Body of pancreas (tissue), 4 donors: Measurements from ENCODE around the gene ROR1. TPM values are rescaled to one million over a fixed set of nuclear protein-coding genes. Genes with fewer than 3 reads are reported as not detected.

ENCODE experiments used
- ATAC-seq: fragments of 150-250 bp; one replicate; pipeline ENCODE4 v1.9.1; 2016
- DNase-seq, 4 donors: peaks; one replicate each; pipeline ENCODE4 v3.0.0-alpha.2; 2019
- H3K27ac ChIP-seq, 4 donors: fragments of 200-600 bp; sonication (generic); 1 replicate in 3 of 4; 2 replicates in 1 of 4; pipeline versions ENCODE4 v1.5.1 to v1.6.1; 2016 to 2019; ENCODE audit warnings: mild to moderate bottlenecking in 1 of 4, mixed read lengths in 1 of 4, moderate library complexity in 1 of 4
- H3K27me3 ChIP-seq, 2 donors: fragments of 200-600 bp; sonication (generic); one replicate each; pipeline ENCODE4 v1.6.0; 2016; ENCODE audit warnings: mild to moderate bottlenecking in 1 of 2
- H3K36me3 ChIP-seq, 2 donors: fragments of 200-600 bp; sonication (generic); replicated peaks in 1 of 2; 2 replicates each; pipeline ENCODE4 v1.5.1; 2016; ENCODE audit warnings: low read depth in 2 of 2; ENCODE audit not compliant: insufficient read depth in 1 of 2
- H3K4me1 ChIP-seq: fragments of 200-600 bp; sonication (generic); one replicate; pipeline ENCODE4 v1.6.0; 2016
- H3K4me3 ChIP-seq, 2 donors: fragments of 200-600 bp; sonication (generic); 1 replicate in 1 of 2; 2 replicates in 1 of 2; pipeline ENCODE4 v1.5.1; 2016 to 2019
- H3K9me3 ChIP-seq, 3 donors: fragments of 200-600 bp; sonication (generic); 1 replicate in 2 of 3; 2 replicates in 1 of 3; pipeline ENCODE4 v1.5.1; 2016
- POLR2A ChIP-seq, 3 donors: fragments of 450-650 bp; IDR thresholded peaks; one replicate each; pipeline ENCODE4 v1.6.1; 2016; ENCODE audit warnings: antibody characterized with exemption in 3 of 3, mild to moderate bottlenecking in 2 of 3
- WGBS, 2 donors: methylation state at CpG; one replicate each; pipeline ENCODE4 v1.1.5; 2017; 5-methylcytosine and 5-hydroxymethylcytosine counted together
- intact Hi-C: fragments of 100-400 bp; cut with DNase I; formaldehyde crosslinking; loops from one replicate; pipeline ENCODE4 v1.15.1; 2023
- total RNA-seq, 2 donors: library from RNA; depleted of rRNA; stranded (reverse); fragments of >200 nt; gene quantifications; one replicate each; pipeline ENCODE4 v1.1.0, GENCODE V29; 2016
- TF ChIP-seq, protein P1 (sequence below), 7 experiments: fragments of 450-650 bp in 4 of 7; fragments of 200-600 bp in 3 of 7; sonication (generic) in 3 of 7; IDR thresholded peaks; one replicate each; pipeline ENCODE4 v1.5.1; 2016 to 2019; ENCODE audit warnings: antibody characterized with exemption in 7 of 7

ROR1 gene
- total RNA-seq, 2 donors from 2014 or later: 26.7 to 56.0 TPM

DNA sequence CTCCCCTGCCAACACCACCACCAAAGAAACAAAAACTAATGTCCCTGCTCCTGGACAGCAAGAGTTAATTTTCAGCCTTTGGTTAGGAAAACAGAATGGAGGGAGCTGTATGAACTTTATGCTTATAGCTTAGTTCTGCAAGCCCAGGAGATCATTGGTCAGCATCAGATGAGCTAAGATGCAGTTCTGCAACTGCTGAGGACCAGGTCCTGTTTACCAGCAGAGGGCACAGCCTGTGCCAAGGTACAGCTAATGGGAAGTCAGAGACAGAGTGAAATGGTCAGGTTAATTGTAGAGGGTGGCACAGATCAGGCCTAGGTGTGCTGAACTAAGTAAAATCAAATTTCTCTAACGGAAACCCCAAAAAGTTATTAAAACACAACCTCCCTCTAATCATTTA lies 161.3 kb downstream of the ROR1 start:
- 48 to 50% methylated on average over 1 of the region's 1 CpG for WGBS, 2 donors
- ATAC-seq (peak; percentile 70), DNase-seq (peak; percentile 45 to 64 (median 62))
- Histone ChIP-seq H3K36me3 (no peaks in the 10 kb centered on the region), H3K27ac (peak overlapping the region in 2 of 4 donors; percentile 3 to 45), H3K9me3 (no peaks in the 10 kb centered on the region), H3K4me3 (no peak overlapping the region), H3K4me1 (peaks cover 18% of the 10 kb centered on the region), H3K27me3 (no peaks in the 10 kb centered on the region)
- TF ChIP-seq, protein P1, sequence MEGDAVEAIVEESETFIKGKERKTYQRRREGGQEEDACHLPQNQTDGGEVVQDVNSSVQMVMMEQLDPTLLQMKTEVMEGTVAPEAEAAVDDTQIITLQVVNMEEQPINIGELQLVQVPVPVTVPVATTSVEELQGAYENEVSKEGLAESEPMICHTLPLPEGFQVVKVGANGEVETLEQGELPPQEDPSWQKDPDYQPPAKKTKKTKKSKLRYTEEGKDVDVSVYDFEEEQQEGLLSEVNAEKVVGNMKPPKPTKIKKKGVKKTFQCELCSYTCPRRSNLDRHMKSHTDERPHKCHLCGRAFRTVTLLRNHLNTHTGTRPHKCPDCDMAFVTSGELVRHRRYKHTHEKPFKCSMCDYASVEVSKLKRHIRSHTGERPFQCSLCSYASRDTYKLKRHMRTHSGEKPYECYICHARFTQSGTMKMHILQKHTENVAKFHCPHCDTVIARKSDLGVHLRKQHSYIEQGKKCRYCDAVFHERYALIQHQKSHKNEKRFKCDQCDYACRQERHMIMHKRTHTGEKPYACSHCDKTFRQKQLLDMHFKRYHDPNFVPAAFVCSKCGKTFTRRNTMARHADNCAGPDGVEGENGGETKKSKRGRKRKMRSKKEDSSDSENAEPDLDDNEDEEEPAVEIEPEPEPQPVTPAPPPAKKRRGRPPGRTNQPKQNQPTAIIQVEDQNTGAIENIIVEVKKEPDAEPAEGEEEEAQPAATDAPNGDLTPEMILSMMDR (IDR thresholded peaks at IDR 0.05): peak in 6 of 7 experiments; percentile 18 to 57 (median 54)
- TF ChIP-seq POLR2A (IDR thresholded peaks at IDR 0.05): no peak
- intact Hi-C loops: no loop called here

DNA sequence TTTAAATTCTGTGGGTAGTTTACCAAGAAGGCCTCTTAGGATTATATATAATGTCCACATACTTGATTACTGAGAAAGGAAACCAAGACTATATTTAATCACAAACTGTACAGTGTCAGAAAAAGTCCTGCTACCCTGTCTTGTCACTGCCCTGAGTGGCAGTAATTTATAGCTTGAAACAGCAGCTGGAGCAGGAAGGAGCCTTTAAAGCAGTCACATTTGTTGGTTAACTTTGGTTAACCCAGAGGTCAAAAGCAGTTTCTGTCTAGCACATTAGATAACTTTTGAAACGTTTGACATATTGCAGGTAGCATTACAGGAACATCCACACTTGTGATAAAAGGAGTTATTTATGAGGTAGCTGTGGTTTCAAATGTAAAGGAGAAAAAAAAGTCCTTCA lies 161.7 kb downstream of the ROR1 start:
- peak overlapping the region in 2 of 4 donors; percentile 3 to 45 for H3K27ac ChIP-seq
- no peaks in the 10 kb centered on the region for H3K27me3 ChIP-seq
- 0 to 13% methylated on average over 1 of the region's 1 CpG for WGBS, 2 donors
- H3K36me3 ChIP-seq: no peaks in the 10 kb centered on the region
- peaks cover 18% of the 10 kb centered on the region for H3K4me1 ChIP-seq
- TF ChIP-seq, protein P1 (IDR thresholded peaks at IDR 0.05): peak in 1 of 7 experiments; percentile 8
- no peak for TF ChIP-seq POLR2A (IDR thresholded peaks at IDR 0.05)
- intact Hi-C loops: no loop called here
- H3K4me3 ChIP-seq: no peak overlapping the region
- DNase-seq: no peak
- H3K9me3 ChIP-seq: no peaks in the 10 kb centered on the region
- no peak for ATAC-seq

DNA sequence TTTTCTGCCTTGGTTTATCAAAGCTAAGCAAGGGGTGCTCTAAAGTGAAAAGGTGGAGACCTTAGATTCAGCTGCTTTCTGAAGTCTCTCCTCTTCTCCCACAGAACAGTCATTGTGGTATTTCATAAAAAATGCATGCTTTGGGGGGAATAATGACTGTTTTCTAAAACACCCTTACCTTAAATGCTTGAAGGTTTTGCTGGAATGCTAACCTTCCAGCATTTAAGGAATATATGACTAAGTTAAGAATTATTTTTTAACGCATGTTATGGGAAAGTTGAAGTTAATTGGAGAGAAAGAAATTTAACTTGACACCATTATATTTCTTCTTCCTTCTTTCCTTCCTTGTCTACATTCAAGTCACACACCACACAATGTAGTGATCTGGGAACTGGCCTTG lies 162.5 kb downstream of the ROR1 start:
- 95 to 100% methylated on average over 1 of the region's 1 CpG for WGBS, 2 donors
- no peaks in the 10 kb centered on the region for H3K36me3 ChIP-seq
- no peak for TF ChIP-seq POLR2A (IDR thresholded peaks at IDR 0.05)
- no peaks in the 10 kb centered on the region for H3K9me3 ChIP-seq
- H3K4me1 ChIP-seq: peaks cover 18% of the 10 kb centered on the region
- H3K4me3 ChIP-seq: no peak overlapping the region
- no peaks in the 10 kb centered on the region for H3K27me3 ChIP-seq
- no peak for ATAC-seq
- intact Hi-C loops: no loop called here
- DNase-seq: no peak
- H3K27ac ChIP-seq: peak overlapping the region in 2 of 4 donors; percentile 16 to 20

DNA sequence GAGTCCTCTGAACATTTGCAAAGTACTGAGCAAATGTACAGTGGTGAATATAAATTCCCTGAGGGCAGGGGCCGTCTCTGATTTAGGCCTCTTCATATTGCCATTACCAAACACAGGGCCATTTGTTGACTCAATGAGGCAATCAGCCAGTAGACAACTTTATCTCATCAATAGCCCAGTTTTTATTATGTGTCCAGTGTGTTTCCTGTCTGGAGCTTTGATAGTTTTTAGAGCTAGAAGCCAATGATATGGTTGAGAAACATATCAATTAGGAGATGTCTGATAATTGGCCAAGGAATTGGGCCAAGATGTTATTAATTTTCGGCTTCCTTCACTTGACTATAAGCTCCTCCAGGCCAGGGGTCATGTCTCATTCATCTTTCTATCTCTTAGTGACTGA lies 163.0 kb downstream of the ROR1 start:
- TF ChIP-seq, protein P1 (IDR thresholded peaks at IDR 0.05): no peak
- no peak for TF ChIP-seq POLR2A (IDR thresholded peaks at IDR 0.05)
- DNase-seq (no peak), ATAC-seq (no peak)
- intact Hi-C loops: no loop called here
- Histone ChIP-seq H3K27ac (peak overlapping the region in 1 of 4 donors; percentile 20), H3K9me3 (no peaks in the 10 kb centered on the region), H3K27me3 (no peaks in the 10 kb centered on the region), H3K36me3 (no peaks in the 10 kb centered on the region), H3K4me3 (no peak overlapping the region), H3K4me1 (peaks cover 18% of the 10 kb centered on the region)
- 53 to 65% methylated on average over 2 of the region's 2 CpGs for WGBS, 2 donors

DNA sequence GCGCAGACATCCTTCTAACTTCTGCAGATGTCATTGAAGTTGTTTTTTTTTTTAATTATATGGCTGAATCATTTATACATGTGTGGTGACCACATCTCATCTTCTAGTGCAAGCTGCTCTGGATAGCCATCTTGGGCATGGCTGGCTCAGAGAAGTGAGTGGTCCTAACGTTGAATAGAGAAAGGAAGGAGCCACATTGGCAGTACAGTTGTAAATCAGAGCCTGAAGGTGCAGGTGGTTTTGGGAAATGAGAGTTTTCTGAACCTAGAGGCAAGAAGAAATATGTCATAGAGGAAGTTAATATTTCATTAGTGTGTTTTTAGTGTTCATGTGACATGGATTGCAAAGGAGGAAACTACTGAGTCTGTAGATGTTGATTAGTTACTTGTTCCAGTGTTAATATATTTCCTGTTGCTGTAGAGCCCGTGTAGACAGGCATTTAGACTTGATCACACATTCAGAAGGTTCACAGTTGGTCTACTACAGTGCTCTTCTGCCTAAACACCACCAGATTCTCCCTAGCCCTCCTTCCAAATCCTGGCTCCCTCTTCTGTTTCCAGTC lies 163.7 kb downstream of the ROR1 start:
- Histone ChIP-seq H3K27me3 (no peaks in the 10 kb centered on the region), H3K4me1 (peaks cover 18% of the 10 kb centered on the region), H3K9me3 (no peaks in the 10 kb centered on the region), H3K4me3 (no peak overlapping the region), H3K36me3 (no peaks in the 10 kb centered on the region), H3K27ac (peak overlapping the region in 1 of 4 donors; percentile 10)
- intact Hi-C loops: no loop called here
- ATAC-seq (peak; percentile 50), DNase-seq (no peak)
- TF ChIP-seq, protein P1 (IDR thresholded peaks at IDR 0.05): peak in 1 of 7 experiments; percentile 10
- TF ChIP-seq POLR2A (IDR thresholded peaks at IDR 0.05): no peak
- WGBS, 2 donors: 52 to 59% methylated on average over 3 of the region's 3 CpGs
